Heart left ventricle (tissue), 13 donors: ENCODE measurements around the gene PAX6.

Source experiments
- CTCF ChIP-seq, 12 donors: fragments of 200-600 bp; sonication (generic) in 4 of 12; IDR thresholded peaks; one replicate each; pipeline versions ENCODE4 v1.5.0 to v1.8.0; 2018 to 2022; ENCODE audit warnings: antibody characterized with exemption in 12 of 12, mild to moderate bottlenecking in 5 of 12
- POLR2A ChIP-seq, 2 donors: fragments of 450-650 bp; IDR thresholded peaks; one replicate each; pipeline ENCODE4 v1.6.1; 2017; ENCODE audit warnings: antibody characterized with exemption in 2 of 2, mild to moderate bottlenecking in 2 of 2, moderate library complexity in 2 of 2
- donor health status: ischemic (EF 13 %, LVEDD 7.1; RV severe dilation, severe dysfunction).
- donor health status: DM: no; HTN: yes; CAD: no.
- donor health status: DM: no; HTN: no; CAD: no.
- donor health status: ischemic (EF 25% LVEDD 6.9; RV normal size, moderate dysfunction).
- donor health status: ischemic (EF 25% LVEDD 5.7; RV mildly dilated, moderate dysfunction).
- donor health status: ischemic (EF 35%, LVEDD 5.7; RV mildly dilated, moderate dysfunction).
- donor health status: nonischemic (EF 11% LVEDD 7.7; RV severe dilation, severe dysfunction).
- donor health status: DM: yes; HTN: yes; CAD: no.
- donor health status: PGD.
- donor health status: ischemic (EF 29% LVEDD 5.4; RV normal size, mild dysfunction).
- donor health status: nonischemic (EF 23%, LVEDD 6.1; RV moderate dilation, normal function).

GRCh38 chr11:31824879-31825837, 14.0 kb upstream of the PAX6 start:
- TF ChIP-seq CTCF (IDR thresholded peaks at IDR 0.05) (no peak), POLR2A (IDR thresholded peaks at IDR 0.05) (no peak)
